B cell (primary cell): ENCODE measurements around the gene TMC1. TPM values are rescaled to one million over a fixed set of nuclear protein-coding genes. Genes with fewer than 3 reads are reported as not detected.

Experiments used
- ATAC-seq: fragments of 200-7000 bp; cut with Tn5 transposase; one replicate; pipeline ENCODE4 v1.10.0; 2021; ENCODE audit warnings: low read depth, mild to moderate bottlenecking, moderate number of reproducible peaks, moderate library complexity
- CTCF ChIA-PET: fragments of 350-600 bp; sonication (Branson Sonifier 250); formaldehyde crosslinking; loops from one replicate; lab custom pipeline; 2021; ENCODE audit warnings: antibody characterized with exemption, inconsistent platforms; lab: Charles Lee
- POLR2A ChIA-PET: fragments of 350-600 bp; sonication (Branson Sonifier 250); formaldehyde crosslinking; loops from one replicate; lab custom pipeline; 2021; ENCODE audit warnings: antibody characterized with exemption; lab: Charles Lee
- DNase-seq: peaks from one replicate; pipeline ENCODE4 v3.0.0; 2013
- H2AFZ ChIP-seq: 2 replicates; pipeline ENCODE4 v1.6.1; 2012; ENCODE audit warnings: mild to moderate bottlenecking, low read depth, low read length; ENCODE audit not compliant: insufficient read depth, poor library complexity, severe bottlenecking
- H3K27ac ChIP-seq, 2 donors: 1 replicate in 1 of 2; 2 replicates in 1 of 2; pipeline ENCODE4 v1.5.1; 2012 to 2013; ENCODE audit warnings: low read length in 2 of 2, mild to moderate bottlenecking in 2 of 2, moderate library complexity in 1 of 2
- H3K27me3 ChIP-seq, 4 experiments: fragments of 200-600 bp in 1 of 4; sonication (generic) in 1 of 4; replicated peaks in 1 of 4; 1 replicate in 2 of 4; 2 replicates in 2 of 4; pipeline versions ENCODE4 v1.6.1 to v1.7.0; 2013 to 2016; ENCODE audit warnings: low read length in 3 of 4, mild to moderate bottlenecking in 2 of 4, mixed read lengths in 1 of 4, moderate library complexity in 1 of 4; ENCODE audit not compliant: insufficient read depth in 4 of 4, control insufficient read depth in 3 of 4; ENCODE audit errors: control extremely low read depth in 1 of 4
- H3K36me3 ChIP-seq, 2 experiments: replicated peaks in 1 of 2; 1 replicate in 1 of 2; 2 replicates in 1 of 2; pipeline versions ENCODE4 v1.6.1 to v1.7.1; 2013; ENCODE audit warnings: low read length in 1 of 2; ENCODE audit not compliant: insufficient read depth in 2 of 2, control insufficient read depth in 1 of 2; ENCODE audit errors: control extremely low read depth in 1 of 2, extremely low read depth in 1 of 2
- H3K4me1 ChIP-seq, 2 donors: fragments of 200-600 bp in 1 of 2; sonication (generic) in 1 of 2; 1 replicate in 1 of 2; 2 replicates in 1 of 2; pipeline versions ENCODE4 v1.5.1 to v1.6.1; 2013 to 2017; ENCODE audit warnings: low read length in 2 of 2; ENCODE audit not compliant: control insufficient read depth in 2 of 2, insufficient read depth in 2 of 2
- H3K4me2 ChIP-seq: replicated peaks from 2 replicates; pipeline ENCODE3; 2012; ENCODE audit warnings: mild to moderate bottlenecking, low read depth, low read length; ENCODE audit not compliant: poor library complexity, severe bottlenecking
- H3K4me3 ChIP-seq, 5 experiments: fragments of 200-600 bp in 1 of 5; sonication (generic) in 1 of 5; 1 replicate in 3 of 5; 2 replicates in 2 of 5; pipeline versions ENCODE4 v1.5.1 to v1.7.0; 2011 to 2016; ENCODE audit warnings: low read length in 4 of 5, mild to moderate bottlenecking in 4 of 5, low read depth in 2 of 5, control low read depth in 1 of 5, moderate library complexity in 1 of 5; ENCODE audit not compliant: insufficient read depth in 1 of 5; ENCODE audit errors: control extremely low read depth in 1 of 5, extremely low read depth in 1 of 5
- H3K79me2 ChIP-seq: fragments of 200-600 bp; sonication (generic); one replicate; pipeline ENCODE4 v1.6.0; 2016; ENCODE audit warnings: low read length; ENCODE audit not compliant: control insufficient read depth, insufficient read depth
- H3K9ac ChIP-seq: fragments of 200-600 bp; sonication (generic); 2 replicates; pipeline ENCODE4 v1.6.1; 2017; ENCODE audit warnings: mild to moderate bottlenecking, low read length, moderate library complexity
- H3K9me3 ChIP-seq, 3 donors: one replicate each; pipeline versions ENCODE4 v1.6.1 to v1.7.1; 2013; ENCODE audit warnings: low read length in 2 of 3; ENCODE audit not compliant: control insufficient read depth in 2 of 3, insufficient read depth in 1 of 3; ENCODE audit errors: control extremely low read depth in 1 of 3
- H4K20me1 ChIP-seq: 2 replicates; pipeline ENCODE4 v1.6.0; 2012; ENCODE audit warnings: mild to moderate bottlenecking, low read length; ENCODE audit not compliant: insufficient read depth, control insufficient read depth, poor library complexity, severe bottlenecking
- H3K27ac Mint-ChIP-seq: one replicate; pipeline ENCODE4 v1.8.0; 2021; ENCODE audit warnings: mixed read lengths
- H3K27me3 Mint-ChIP-seq: one replicate; pipeline ENCODE4 v1.8.0; 2021; ENCODE audit warnings: mixed read lengths
- H3K4me1 Mint-ChIP-seq: one replicate; pipeline ENCODE4 v1.8.0; 2021; ENCODE audit warnings: mixed read lengths
- H3K4me3 Mint-ChIP-seq: one replicate; pipeline ENCODE4 v1.8.0; 2021; ENCODE audit warnings: mixed read lengths
- H3K9me3 Mint-ChIP-seq: one replicate; pipeline ENCODE4 v1.8.0; 2022; ENCODE audit warnings: mixed read lengths; ENCODE audit not compliant: insufficient read depth
- CTCF ChIP-seq: fragments of 200-600 bp; IDR thresholded peaks from one replicate; pipeline ENCODE4 v1.8.0; 2022; ENCODE audit warnings: antibody characterized with exemption, mild to moderate bottlenecking
- EZH2 ChIP-seq: IDR thresholded peaks from 2 replicates; pipeline ENCODE4 v1.6.1; 2012; ENCODE audit warnings: borderline replicate concordance, low read depth, mild to moderate bottlenecking, moderate library complexity, low read length; ENCODE audit not compliant: insufficient read depth, poor library complexity, severe bottlenecking
- WGBS: methylation state at CpG from one replicate; pipeline ENCODE4 v1.1.5; 2013; ENCODE audit warnings: missing lambda C conversion rate; ENCODE audit not compliant: insufficient coverage; 5-methylcytosine and 5-hydroxymethylcytosine counted together
- intact Hi-C: fragments of 100-400 bp; cut with micrococcal nuclease; formaldehyde crosslinking; loops from one replicate; pipeline ENCODE4 v1.10.0; 2022
- polyA plus RNA-seq: library from polyadenylated mRNA; depleted of rRNA; stranded (reverse); fragments of >200 nt; gene quantifications from 2 replicates; pipeline ENCODE4 v1.2.3, GENCODE V29; 2012
- total RNA-seq, 2 donors: library from RNA; stranded (reverse); fragments of 120-200 nt in 1 of 2; gene quantifications; 1 replicate in 1 of 2; 2 replicates in 1 of 2; pipeline versions ENCODE4 v1.2.3 to v1.2.4, GENCODE V29; 2013 to 2022

The TMC1 gene
- total and polyA plus RNA-seq, 2 donors (not counting 1 experiment from before 2014, with no cell fraction given): not detected

GRCh38 chr9:72615931-72616330 is 94.5 kb downstream of the TMC1 start:
- ChIA-PET CTCF (no interaction called here), POLR2A (no interaction called here)
- H3K4me1 Mint-ChIP-seq: no peaks in the 10 kb centered on the region
- 100% methylated on average over 2 of the region's 6 CpGs for WGBS
- H3K27ac Mint-ChIP-seq: no peak overlapping the region
- Histone ChIP-seq H3K4me1 (no peaks in the 10 kb centered on the region), H2AFZ (no peak overlapping the region), H3K27me3 (peaks cover 0 to 3% (median 1%) of the 10 kb centered on the region in 4 experiments), H3K36me3 (no peaks in the 10 kb centered on the region), H3K27ac (no peak overlapping the region), H3K9ac (no peak overlapping the region), H3K79me2 (no peaks in the 10 kb centered on the region), H3K4me2 (no peak overlapping the region), H4K20me1 (no peaks in the 10 kb centered on the region), H3K9me3 (no peaks in the 10 kb centered on the region), H3K4me3 (no peak overlapping the region)
- TF ChIP-seq EZH2 (no peak), CTCF (no peak)
- intact Hi-C loops: no loop called here
- H3K4me3 Mint-ChIP-seq: no peak overlapping the region
- ATAC-seq: no peak
- peaks cover 4% of the 10 kb centered on the region for H3K27me3 Mint-ChIP-seq
- H3K9me3 Mint-ChIP-seq: no peaks in the 10 kb centered on the region
- no peak for DNase-seq

- Histone ChIP-seq H3K27ac (no peak overlapping the region), H3K27me3 (peaks cover 0 to 3% (median 0%) of the 10 kb centered on the region in 4 experiments), H3K4me2 (no peak overlapping the region), H2AFZ (no peak overlapping the region), H3K79me2 (no peaks in the 10 kb centered on the region), H3K36me3 (no peaks in the 10 kb centered on the region), H4K20me1 (no peaks in the 10 kb centered on the region), H3K4me1 (no peaks in the 10 kb centered on the region), H3K4me3 (no peak overlapping the region), H3K9me3 (no peaks in the 10 kb centered on the region), H3K9ac (no peak overlapping the region)
- POLR2A ChIA-PET: no interaction called here
- no peaks in the 10 kb centered on the region for H3K9me3 Mint-ChIP-seq
- ATAC-seq (no peak), DNase-seq (no peak)
- H3K4me1 Mint-ChIP-seq: no peaks in the 10 kb centered on the region
- no CpG with 5 or more reads among the region's 2 CpGs for WGBS
- H3K4me3 Mint-ChIP-seq: no peak overlapping the region
- H3K27me3 Mint-ChIP-seq: peaks cover 6% of the 10 kb centered on the region
- TF ChIP-seq EZH2 (no peak), CTCF (no peak)
- CTCF ChIA-PET: no interaction called here
- intact Hi-C loops: no loop called here
- H3K27ac Mint-ChIP-seq: no peak overlapping the region
Observed at GRCh38 chr9:72618811-72619210, 97.4 kb downstream of the TMC1 start.
